Smooth muscle cell (in vitro differentiated cells): ENCODE results near the gene KCNRG. TPM values are rescaled to one million over a fixed set of nuclear protein-coding genes. Genes with fewer than 3 reads are reported as not detected.
A peak's percentile ranks its signal among the peaks of the same experiment; 100 is the strongest.

Source experiments
- DNase-seq: peaks from one replicate; lab custom pipeline; 2025; ENCODE audit not compliant: unreplicated experiment; lab: John Stamatoyannopoulos, UW
- H2AFZ ChIP-seq: fragments of 200-600 bp; sonication (generic); 2 replicates; pipeline ENCODE4 v1.6.0; 2016; ENCODE audit warnings: antibody characterized with exemption, low read depth, mild to moderate bottlenecking
- H3F3A ChIP-seq: fragments of 200-600 bp; sonication (generic); 2 replicates; pipeline ENCODE4 v1.6.0; 2017; ENCODE audit warnings: antibody characterized with exemption, low read depth
- H3K27ac ChIP-seq: fragments of 200-600 bp; sonication (generic); 2 replicates; pipeline ENCODE4 v1.5.1; 2016; ENCODE audit warnings: low read depth, mild to moderate bottlenecking
- H3K27me3 ChIP-seq: fragments of 200-600 bp; sonication (generic); 2 replicates; pipeline ENCODE4 v1.6.1; 2016; ENCODE audit warnings: low read depth, mild to moderate bottlenecking
- H3K36me3 ChIP-seq: fragments of 200-600 bp; sonication (generic); 2 replicates; pipeline ENCODE4 v1.5.1; 2016; ENCODE audit warnings: low read depth
- H3K4me1 ChIP-seq: fragments of 200-600 bp; sonication (generic); 2 replicates; pipeline ENCODE4 v1.5.1; 2016; ENCODE audit warnings: low read depth
- H3K4me2 ChIP-seq: fragments of 200-600 bp; sonication (generic); 2 replicates; pipeline ENCODE4 v1.6.0; 2016; ENCODE audit warnings: mild to moderate bottlenecking
- H3K4me3 ChIP-seq: fragments of 200-600 bp; sonication (generic); 2 replicates; pipeline ENCODE4 v1.5.1; 2016; ENCODE audit warnings: mild to moderate bottlenecking
- H3K79me2 ChIP-seq: fragments of 200-600 bp; sonication (generic); 2 replicates; pipeline ENCODE4 v1.6.0; 2016; ENCODE audit warnings: low read depth, mild to moderate bottlenecking
- H3K9ac ChIP-seq: fragments of 200-600 bp; sonication (generic); 2 replicates; pipeline ENCODE4 v1.6.0; 2016; ENCODE audit warnings: low read depth
- H3K9me3 ChIP-seq: fragments of 200-600 bp; sonication (generic); replicated peaks from 2 replicates; pipeline ENCODE4 v1.5.1; 2016; ENCODE audit warnings: low read depth
- H4K20me1 ChIP-seq: fragments of 200-600 bp; sonication (generic); 2 replicates; pipeline ENCODE4 v1.6.0; 2016; ENCODE audit warnings: low read depth
- WGBS: methylation state at CpG from one replicate; pipeline ENCODE4 v1.1.7; 2016; ENCODE audit warnings: low lambda C conversion rate; 5-methylcytosine and 5-hydroxymethylcytosine counted together
- polyA plus RNA-seq: library from polyadenylated mRNA; unstranded; fragments of >200 nt; fragmentation: Nextera tagmentation; extraction: Ambion mirVana; gene quantifications from 2 replicates; pipeline ENCODE4 v1.2.1, GENCODE V29; 2016
- total RNA-seq: library from RNA; depleted of rRNA; stranded (reverse); fragments of >200 nt; gene quantifications from 2 replicates; pipeline ENCODE4 v1.2.3, GENCODE V29; 2014
- TF ChIP-seq, protein P1 (sequence below): fragments of 200-600 bp; sonication (generic); IDR thresholded peaks from 2 replicates; pipeline ENCODE4 v1.5.1; 2017; ENCODE audit warnings: borderline replicate concordance, mild to moderate bottlenecking, antibody characterized with exemption; ENCODE audit not compliant: insufficient read depth, poor library complexity, severe bottlenecking

Gene KCNRG
- total and polyA plus RNA-seq, 2 experiments from 2014 or later: 0.87 to 2.7 TPM

DNA sequence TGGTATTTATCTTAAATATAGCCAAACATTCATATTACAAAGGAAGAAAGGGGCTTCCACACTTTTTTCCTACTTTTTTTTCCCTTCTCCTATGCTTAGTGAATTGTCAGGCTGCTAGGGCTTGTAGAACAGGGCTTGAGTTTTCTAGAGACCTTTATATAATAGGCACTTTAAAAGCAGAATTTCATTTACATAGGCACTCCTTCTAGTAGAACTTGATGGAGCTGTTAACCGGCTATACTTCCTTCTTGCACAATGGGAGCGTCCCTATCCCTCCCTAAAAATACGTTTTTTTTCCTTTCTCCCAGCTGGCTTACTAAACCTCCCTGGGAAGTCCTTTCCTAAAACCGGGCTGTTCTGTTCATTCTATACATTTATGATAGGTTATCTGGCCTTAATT lies 17.3 kb upstream of the KCNRG start:
- no peaks in the 10 kb centered on the region for H3K9me3 ChIP-seq
- H4K20me1 ChIP-seq: peaks cover 29% of the 10 kb centered on the region
- H3K27me3 ChIP-seq: no peaks in the 10 kb centered on the region
- peak overlapping the region; percentile 86 for H2AFZ ChIP-seq
- peaks cover 49% of the 10 kb centered on the region for H3K79me2 ChIP-seq
- WGBS: 11% methylated on average over 4 of the region's 4 CpGs
- peaks cover 26% of the 10 kb centered on the region for H3K4me1 ChIP-seq
- H3K4me2 ChIP-seq: peak overlapping the region; percentile 93
- peaks cover 4% of the 10 kb centered on the region for H3K36me3 ChIP-seq
- TF ChIP-seq, protein P1, sequence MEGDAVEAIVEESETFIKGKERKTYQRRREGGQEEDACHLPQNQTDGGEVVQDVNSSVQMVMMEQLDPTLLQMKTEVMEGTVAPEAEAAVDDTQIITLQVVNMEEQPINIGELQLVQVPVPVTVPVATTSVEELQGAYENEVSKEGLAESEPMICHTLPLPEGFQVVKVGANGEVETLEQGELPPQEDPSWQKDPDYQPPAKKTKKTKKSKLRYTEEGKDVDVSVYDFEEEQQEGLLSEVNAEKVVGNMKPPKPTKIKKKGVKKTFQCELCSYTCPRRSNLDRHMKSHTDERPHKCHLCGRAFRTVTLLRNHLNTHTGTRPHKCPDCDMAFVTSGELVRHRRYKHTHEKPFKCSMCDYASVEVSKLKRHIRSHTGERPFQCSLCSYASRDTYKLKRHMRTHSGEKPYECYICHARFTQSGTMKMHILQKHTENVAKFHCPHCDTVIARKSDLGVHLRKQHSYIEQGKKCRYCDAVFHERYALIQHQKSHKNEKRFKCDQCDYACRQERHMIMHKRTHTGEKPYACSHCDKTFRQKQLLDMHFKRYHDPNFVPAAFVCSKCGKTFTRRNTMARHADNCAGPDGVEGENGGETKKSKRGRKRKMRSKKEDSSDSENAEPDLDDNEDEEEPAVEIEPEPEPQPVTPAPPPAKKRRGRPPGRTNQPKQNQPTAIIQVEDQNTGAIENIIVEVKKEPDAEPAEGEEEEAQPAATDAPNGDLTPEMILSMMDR: no peak
- DNase-seq: no peak
- peak overlapping the region; percentile 77 for H3K4me3 ChIP-seq
- H3K27ac ChIP-seq: peak overlapping the region; percentile 87
- peaks cover 3% of the 10 kb centered on the region for H3F3A ChIP-seq
- H3K9ac ChIP-seq: peak overlapping the region; percentile 88

DNA sequence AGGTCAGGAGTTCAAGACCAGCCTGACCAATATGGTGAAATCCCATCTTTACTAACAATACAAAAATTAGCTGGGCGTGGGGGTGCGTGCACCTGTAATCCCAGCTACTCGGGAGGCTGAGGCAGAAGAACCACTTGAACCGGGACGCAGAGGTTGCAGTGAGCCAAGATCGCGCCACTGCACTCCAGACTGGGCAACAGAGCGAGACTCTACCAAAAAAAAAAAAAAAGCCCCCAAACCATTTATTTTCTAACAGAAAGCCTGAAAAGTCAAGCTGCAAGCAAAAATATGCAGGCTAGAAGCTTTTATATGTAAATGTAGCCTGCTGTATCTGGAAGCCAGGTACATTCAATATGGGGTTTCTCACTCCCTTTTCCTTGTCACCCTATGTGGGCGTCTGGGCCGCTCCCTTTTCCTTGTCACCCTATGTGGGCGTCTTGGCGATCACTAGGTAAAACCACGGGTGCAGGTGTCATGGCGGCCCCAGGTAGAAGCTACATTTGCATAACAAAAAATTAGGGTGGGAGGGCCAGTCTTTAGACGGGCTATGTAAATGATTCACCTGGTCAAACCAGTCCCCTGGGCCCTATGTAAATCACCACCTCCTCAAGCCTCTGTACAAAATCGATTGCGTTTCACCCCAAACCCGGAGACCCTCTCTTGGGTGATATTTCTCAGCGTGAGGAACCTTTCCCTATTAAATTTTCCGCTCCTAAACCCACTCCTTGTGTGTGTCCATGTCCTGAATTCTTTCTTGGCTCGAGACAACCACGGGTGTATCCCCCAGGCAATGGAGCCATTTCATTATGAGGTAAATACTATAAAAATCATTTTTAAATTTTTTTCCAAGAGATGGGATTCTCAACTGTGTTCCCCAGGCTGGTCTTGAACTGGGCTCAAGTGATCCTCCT lies 16.3 kb upstream of the KCNRG start:
- peaks cover 3% of the 10 kb centered on the region for H3F3A ChIP-seq
- no peaks in the 10 kb centered on the region for H3K27me3 ChIP-seq
- DNase-seq: no peak
- H3K79me2 ChIP-seq: peaks cover 59% of the 10 kb centered on the region
- H3K9ac ChIP-seq: peak overlapping the region; percentile 88
- peak overlapping the region; percentile 93 for H3K4me2 ChIP-seq
- H3K4me3 ChIP-seq: peak overlapping the region; percentile 77
- TF ChIP-seq, protein P1: no peak
- H3K9me3 ChIP-seq: no peaks in the 10 kb centered on the region
- H3K27ac ChIP-seq: no peak overlapping the region
- 68% methylated on average over 22 of the region's 22 CpGs for WGBS
- peaks cover 37% of the 10 kb centered on the region for H4K20me1 ChIP-seq
- peaks cover 7% of the 10 kb centered on the region for H3K36me3 ChIP-seq
- peaks cover 26% of the 10 kb centered on the region for H3K4me1 ChIP-seq
- no peak overlapping the region for H2AFZ ChIP-seq

DNA sequence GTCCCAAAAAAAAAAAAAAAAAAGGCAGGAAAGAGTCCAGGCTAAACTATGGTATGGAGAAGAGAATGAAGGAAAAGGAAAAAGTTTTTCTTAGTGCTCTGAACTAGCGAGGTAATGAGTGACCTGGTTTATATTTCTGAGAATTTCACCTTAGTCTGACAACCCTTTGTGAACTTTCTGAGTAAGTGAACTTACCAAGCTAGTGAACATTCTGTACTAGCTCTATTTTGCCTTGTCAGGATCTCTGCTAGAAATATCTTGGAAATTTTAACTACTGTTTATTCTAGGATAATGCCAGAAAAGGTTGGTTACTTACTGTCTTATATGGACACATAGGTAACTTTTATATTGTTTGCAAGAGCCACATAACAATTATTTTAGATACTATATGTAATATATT lies 14.0 kb upstream of the KCNRG start:
- WGBS: 91% methylated on average over 1 of the region's 1 CpG
- Histone ChIP-seq H4K20me1 (peaks cover 45% of the 10 kb centered on the region), H3K9me3 (no peaks in the 10 kb centered on the region), H3F3A (peaks cover 3% of the 10 kb centered on the region), H3K27me3 (no peaks in the 10 kb centered on the region), H3K4me1 (peaks cover 20% of the 10 kb centered on the region), H3K79me2 (peaks cover 81% of the 10 kb centered on the region), H3K27ac (no peak overlapping the region), H3K36me3 (peaks cover 9% of the 10 kb centered on the region), H3K9ac (no peak overlapping the region), H2AFZ (no peak overlapping the region), H3K4me2 (no peak overlapping the region), H3K4me3 (no peak overlapping the region)
- no peak for DNase-seq
- TF ChIP-seq, protein P1: no peak
